Head of caudate nucleus (tissue), 42 donors: ENCODE data around the gene P3H3.
"Not testable (repeated sequence)": the region's sequence is repeated elsewhere in the genome, so short reads cannot be mapped to it uniquely, and the experiment has no call there.

Source experiments
- DNase-seq, 42 donors: peaks; one replicate each; pipeline versions ENCODE4 v3.0.0 to v3.0.0-alpha.2; 2020 to 2021; ENCODE audit warnings: mixed read lengths in 7 of 42
- intact Hi-C: fragments of 100-400 bp; cut with DNase I; formaldehyde crosslinking; loops from one replicate; pipeline ENCODE4 v1.15.0; 2022

The P3H3 gene

DNA sequence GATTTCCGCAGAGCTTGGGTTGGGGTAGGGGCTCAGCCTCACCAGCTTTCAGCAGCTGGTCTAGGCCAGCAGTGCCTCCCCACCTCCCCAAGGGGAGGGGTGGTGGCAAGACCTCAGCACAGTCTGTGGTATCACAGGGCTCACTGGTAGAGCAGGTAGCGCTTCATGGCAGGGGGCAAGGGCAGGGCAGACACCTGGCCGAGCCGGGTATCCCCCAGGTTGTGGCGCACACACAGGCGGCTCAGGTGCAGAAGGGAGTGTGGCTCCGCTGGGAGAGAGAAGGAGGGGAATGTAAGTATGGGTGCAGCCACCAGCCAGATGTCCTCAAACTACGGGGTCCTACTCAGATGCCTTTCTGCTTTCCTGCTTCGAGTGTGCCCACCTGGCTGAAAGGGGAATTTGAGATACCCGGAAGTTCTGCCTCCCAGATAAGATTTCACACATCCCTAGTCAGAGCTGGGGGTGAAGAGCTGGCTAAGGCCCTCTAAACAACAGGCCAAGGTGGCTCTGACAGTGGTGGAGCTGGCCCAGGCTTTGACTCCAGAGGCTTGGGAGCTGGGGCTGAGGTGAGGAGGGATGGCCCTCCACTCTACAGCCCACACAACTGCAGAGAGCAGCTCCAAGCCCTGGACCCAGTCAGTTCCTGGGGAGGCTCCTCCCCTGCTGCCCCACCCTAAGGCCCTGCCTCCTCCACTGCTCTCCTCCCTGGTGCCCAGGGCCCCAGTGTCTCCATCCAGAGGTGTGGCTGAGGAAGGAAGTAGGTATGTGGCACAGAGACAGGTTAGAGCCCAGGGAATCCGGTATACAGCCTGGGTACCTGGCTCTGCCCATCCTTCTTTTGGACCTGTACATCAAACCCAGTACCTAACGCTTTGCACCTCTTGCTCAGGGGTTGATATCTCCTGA is 43.1 kb downstream of the P3H3 start:
- intact Hi-C loops = no loop called here
- DNase-seq = no peak

DNA sequence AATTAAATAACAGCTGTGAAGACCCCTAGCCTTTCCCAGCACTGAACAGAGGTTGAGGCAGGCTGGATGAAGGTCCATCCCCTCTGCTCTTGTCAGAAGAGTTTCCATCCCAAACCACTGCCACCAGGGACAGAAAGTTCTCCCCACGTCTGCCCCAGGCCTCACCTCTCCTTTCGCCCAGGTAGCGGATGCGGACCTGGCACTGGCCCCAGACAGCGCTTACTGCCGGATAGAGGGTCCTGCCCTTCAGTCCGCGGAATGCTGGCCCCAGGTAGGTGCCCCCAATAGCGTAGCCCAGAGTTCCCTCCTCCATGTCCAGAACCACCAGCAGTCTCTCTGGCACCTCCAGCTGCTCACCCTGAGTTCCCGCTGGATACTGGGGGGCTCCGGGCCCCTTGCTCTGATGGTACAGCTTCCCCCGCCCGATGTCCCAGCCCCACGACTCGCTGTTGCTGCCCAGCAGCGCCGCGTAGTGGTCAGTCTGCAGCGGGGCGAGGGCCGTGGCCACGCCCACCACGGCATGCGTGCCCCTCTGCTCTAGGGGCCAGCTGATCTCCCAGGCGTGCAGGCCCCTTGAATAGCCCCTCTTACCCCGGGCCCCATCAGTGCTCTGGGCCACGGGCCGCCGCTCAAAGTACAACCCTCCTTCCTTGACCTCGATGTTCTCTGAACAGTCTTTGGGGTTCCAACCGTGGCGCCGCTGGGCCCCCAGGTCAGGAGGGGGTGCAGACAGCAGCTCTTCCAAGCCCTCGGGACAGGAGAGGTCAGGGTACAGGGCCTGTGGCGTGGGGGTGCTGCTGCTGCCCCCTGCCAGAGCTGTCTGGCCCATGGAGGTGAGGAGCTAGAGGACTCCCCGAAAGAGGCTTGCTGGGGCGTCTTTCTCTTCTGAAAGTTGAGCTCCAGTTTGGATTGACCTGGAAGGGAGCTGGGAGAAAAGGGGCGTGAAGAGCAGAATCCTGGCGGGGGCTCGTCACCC is 44.2 kb downstream of the P3H3 start:
- intact Hi-C loops = loop anchor here (2.0 kb wide), 1 partner anchor 18 kb away; no protein-coding TSS in a partner anchor
- DNase-seq = peak; percentile 65 to 92 (median 84)

DNA sequence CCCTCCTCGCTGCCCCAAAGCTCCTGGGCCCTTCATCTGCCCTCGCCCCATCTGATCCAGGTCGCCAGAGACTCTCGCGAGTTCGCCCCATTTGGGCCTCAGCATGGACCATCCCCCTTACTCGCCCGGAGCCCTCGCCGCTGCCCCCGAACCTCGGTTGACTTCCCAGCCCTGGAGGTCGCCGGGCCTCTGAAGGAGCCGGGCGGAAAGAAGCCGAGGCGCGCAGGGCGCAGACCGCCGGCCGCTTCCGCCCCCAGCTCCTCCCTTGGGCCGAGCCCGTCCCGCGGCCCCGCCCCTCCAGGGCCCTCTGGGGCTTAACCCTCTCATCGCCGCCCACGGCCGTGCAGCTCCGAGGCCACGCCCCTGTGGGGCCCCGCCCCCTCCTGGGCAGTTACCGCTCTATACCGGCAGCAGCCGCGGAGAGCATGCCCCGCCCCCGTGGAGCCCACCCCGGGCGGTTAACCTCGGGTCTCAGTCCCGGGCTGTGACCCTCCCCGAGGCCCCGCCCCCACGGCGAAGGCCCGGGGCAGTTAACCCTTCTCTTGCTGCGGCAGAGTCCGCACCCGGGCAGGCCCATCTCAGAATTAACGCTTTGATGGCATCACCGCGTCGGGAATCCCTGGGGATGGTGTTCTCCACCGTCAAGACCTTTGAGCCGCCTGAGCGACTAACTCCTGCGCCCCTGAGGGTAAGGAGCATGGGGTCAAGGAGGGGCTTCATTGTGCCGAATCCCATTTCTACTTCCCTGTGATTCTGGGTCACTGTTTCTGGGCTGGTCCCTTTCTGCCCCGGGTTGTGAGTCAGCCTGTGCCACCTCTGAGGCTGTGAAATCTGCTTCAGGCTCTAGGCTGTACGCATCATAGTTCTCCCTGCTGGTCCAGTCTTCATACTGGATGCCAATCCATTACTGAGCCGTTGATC is 45.1 kb downstream of the P3H3 start, which contains the start of gene SPSB2:
Gene SPSB2 (minus strand): TSS at position 210 of the 921 bp plus-strand sequence. CDS start 402 bp downstream, outside the sequence.
- intact Hi-C loops = loop anchor here (2.0 kb wide), 1 partner anchor 17 kb away; no protein-coding TSS in a partner anchor
- DNase-seq = peak; percentile 85 to 98 (median 96)

DNA sequence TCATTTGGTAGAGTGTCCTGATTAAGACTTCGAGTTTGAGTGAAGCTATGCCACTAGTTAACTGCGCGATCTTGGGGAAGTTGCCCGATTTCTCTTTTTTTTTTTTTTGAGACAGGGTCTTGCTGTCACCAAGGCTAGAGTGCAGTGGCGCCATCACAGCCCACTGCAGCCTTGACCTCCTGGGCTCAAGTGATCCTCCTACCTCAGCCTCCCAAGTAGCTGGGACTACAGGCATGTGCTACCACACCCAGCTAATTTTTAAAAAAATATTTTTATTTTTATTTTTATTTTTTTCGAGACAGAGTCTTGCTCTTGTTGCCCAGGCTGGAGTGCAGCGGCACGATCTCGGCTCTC is 45.8 kb downstream of the P3H3 start:
- DNase-seq, intact Hi-C loops: not testable (repeated sequence)

DNA sequence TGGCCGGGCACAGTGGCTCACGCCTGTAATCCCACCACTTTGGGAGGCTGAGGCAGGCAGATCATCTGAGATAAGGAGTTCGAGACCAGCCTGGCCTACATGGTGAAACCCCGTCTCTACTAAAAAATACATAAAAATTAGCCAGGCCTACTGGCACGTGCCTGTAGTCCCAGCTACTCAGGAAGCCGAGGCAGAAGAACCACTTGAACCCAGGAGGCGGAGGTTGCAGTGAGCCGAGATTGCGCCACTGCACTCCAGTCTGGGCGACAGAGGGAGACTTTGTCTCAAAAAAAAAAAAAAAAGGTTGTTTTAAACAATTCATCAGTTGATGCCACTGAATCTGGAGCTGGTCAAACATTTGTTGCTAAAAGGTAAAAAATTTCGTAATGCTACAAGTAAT is 51.6 kb downstream of the P3H3 start:
- DNase-seq, intact Hi-C loops: not testable (repeated sequence)

DNA sequence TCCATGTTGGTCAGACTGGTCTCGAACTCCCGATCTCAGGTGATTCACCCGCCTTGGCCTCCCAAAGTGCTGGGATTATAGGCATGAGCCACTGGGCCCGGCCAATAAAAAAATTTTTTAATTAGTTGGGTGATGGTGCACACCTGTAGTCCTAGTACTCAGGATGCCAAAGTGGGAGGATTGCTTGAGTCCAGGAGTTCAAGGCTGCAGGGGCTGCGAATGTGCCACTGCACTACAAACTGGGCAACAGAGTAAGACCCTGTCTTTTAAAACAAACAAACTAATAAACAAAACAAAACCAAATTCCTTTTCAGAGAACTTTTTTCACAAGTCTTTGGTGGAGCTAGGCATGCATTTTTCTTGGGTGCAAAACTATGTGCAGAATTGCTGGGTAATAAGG is 55.0 kb downstream of the P3H3 start:
- intact Hi-C loops = no loop called here
- DNase-seq = no peak

DNA sequence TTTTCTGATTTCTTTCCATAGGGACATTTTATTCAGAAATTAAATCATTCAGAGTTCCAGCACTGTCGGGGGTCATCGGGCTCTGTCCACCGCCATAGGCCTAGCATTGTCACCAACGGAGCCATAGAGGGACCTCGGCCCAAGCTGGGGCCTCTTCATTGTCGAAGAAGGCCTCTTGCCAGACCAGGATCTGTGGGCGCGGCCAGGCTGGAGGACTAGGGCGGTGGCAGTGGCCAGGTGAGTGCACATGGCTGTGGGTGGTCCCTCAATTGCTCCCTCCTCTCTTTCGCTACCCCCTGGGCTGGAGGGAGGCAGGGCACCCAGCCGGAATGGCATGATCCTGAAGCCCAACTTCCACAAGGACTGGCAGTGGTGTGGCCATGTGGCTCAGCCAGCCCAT is 55.5 kb downstream of the P3H3 start:
- no peak for DNase-seq
- intact Hi-C loops = no loop called here

DNA sequence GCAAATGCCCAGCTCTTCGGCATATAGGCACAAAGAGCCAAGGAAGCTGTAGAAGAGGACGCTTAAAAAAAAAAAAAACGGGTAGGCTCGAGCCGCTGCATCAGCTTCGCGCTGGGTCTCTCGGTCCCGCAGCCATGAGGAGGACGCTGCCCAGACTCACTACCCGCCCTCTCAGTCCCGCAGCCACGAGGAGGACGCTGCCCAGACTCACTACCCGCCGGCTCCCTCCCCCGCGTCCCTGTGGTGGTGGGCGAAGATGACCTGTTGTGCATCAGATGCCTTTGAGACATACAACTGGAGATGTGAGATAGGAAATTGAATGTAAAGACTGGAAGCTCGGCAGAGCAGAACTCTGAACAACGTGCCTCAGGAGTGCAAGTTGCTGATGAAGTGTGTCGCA is 56.3 kb downstream of the P3H3 start:
- intact Hi-C loops = no loop called here
- no peak for DNase-seq

DNA sequence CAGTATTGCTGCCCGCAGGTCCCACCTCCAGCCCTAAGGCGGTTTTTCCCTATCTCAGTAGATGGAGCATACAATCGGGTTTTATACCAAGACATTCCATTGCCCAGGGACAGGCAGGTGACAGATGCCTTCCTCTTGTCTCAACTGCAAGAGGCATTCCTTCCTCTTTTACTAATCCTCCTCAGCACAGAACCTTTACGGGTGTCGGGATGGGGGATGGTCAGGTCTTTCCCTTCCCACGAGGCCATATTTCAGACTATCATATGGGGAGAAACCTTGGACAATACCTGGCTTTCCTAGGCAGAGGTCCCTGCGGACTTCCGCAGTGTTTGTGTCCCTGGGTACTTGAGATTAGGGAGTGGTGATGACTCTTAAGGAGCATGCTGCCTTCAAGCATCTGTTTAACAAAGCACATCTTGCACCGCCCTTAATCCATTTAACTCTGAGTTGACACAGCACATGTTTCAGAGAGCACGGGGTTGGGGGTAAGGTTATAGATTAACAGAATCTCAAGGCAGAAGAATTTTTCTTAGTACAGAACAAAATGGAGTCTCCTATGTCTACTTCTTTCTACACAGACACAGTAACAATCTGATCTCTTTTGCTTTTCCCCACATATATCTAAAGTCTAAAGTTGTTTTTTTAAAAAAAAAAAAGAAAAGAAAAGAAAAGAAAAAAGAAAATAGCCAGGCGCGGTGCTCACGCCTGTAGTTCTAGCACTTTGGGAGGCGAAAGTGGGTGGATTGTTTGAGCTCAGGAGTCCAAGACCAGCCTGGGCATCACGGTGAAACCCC is 58.2 kb downstream of the P3H3 start:
- intact Hi-C loops, DNase-seq: not testable (repeated sequence)

DNA sequence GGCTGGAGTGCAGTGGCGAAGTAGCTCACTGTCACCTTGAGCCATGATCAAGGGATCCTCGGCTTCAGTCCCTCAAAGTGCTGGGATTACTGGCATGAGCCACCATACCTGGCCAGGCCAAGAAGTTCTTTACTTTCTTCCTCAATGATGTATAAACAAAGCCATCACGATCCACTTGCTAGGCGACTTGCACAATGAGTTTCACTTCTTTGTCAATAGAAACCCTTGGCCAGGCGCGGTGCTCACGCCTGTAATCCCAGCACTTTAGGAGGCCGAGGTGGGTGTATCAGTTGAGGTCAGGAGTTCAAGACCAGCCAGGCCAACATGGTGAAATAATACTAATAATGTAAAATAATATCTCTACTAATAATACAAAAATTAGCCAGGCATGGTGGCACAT is 59.3 kb downstream of the P3H3 start:
- intact Hi-C loops = no loop called here
- no peak for DNase-seq

DNA sequence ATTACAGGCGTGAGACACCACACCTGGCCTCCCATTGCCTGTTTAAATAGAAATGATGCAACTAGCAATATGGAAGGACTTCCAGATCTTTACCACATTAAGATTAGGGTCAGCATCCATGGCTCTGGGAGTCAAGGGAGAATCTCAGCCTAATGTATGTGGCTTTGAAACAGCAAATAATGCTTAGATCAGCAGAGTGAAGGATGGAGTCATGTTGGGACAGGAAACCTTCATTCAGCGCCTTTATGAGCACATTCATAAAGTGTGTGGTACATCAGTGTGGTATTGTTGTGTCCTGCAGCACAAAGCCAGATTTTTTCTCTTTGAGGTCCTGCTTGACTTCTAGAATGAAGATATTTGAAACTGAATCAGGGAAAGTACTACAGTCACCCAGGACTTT is 60.2 kb downstream of the P3H3 start:
- DNase-seq = no peak
- intact Hi-C loops = no loop called here

DNA sequence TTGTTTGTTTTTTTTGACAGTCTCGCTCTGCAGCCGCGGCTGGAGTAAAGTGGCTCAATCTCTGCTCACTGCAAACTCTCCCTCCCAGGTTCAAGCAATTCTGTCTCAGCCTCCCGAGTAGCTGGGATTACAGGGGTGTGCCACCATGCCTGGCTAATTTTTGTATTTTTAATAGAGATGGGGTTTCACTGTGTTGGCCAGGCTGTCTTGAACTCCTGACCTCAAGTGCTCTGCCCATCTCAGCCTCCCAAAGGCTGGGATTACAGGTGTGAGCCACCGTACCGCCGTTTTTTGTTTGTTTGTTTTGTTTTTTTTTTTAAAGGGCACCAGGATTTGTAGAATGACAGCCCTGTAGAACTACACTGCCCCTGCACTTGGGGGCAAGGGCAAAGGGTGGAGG is 60.6 kb downstream of the P3H3 start:
- DNase-seq, intact Hi-C loops: not testable (repeated sequence)
